GM19455 (cell line): ENCODE results near the gene GNA14.
"Not testable (repeated sequence)": the region's sequence is repeated elsewhere in the genome, so short reads cannot be mapped to it uniquely, and the experiment has no call there.

ENCODE experiments used
- ATAC-seq: cut with Tn5 transposase; IDR thresholded peaks from one replicate; pipeline ENCODE4 v1.9.1; 2021; ENCODE audit not compliant: unreplicated experiment

The GNA14 gene

GRCh38 chr9:77421506-77422265 is 226.4 kb downstream of the GNA14 start:
- ATAC-seq: no peak

GRCh38 chr9:77420641-77421040 is 227.5 kb downstream of the GNA14 start:
- ATAC-seq: no peak

- ATAC-seq: no peak
Measured at GRCh38 chr9:77418226-77418625, 229.9 kb downstream of the GNA14 start.

GRCh38 chr9:77417566-77417965 is 230.6 kb downstream of the GNA14 start:
- ATAC-seq: no peak

- not testable (repeated sequence) for ATAC-seq
Measured at GRCh38 chr9:77408521-77408920, 239.6 kb downstream of the GNA14 start.

- ATAC-seq: no peak
Measured at GRCh38 chr9:77403239-77403638, 244.9 kb downstream of the GNA14 start.

- no peak for ATAC-seq
Measured at GRCh38 chr9:77402286-77402685, 245.8 kb downstream of the GNA14 start.

GRCh38 chr9:77399964-77400363 is 248.2 kb downstream of the GNA14 start:
- no peak for ATAC-seq

- ATAC-seq: not testable (repeated sequence)
Measured at GRCh38 chr9:77398581-77398980, 249.5 kb downstream of the GNA14 start.

GRCh38 chr9:77392328-77392727 is 255.8 kb downstream of the GNA14 start:
- no peak for ATAC-seq

- ATAC-seq: no peak
Measured at GRCh38 chr9:77391834-77392233, 256.3 kb downstream of the GNA14 start.

- ATAC-seq: no peak
Measured at GRCh38 chr9:77386187-77386586, 261.9 kb downstream of the GNA14 start.

- no peak for ATAC-seq
Measured at GRCh38 chr9:77384406-77384805, 263.7 kb downstream of the GNA14 start.

GRCh38 chr9:77375956-77376532 is 272.1 kb downstream of the GNA14 start:
- ATAC-seq: no peak

- ATAC-seq: no peak
Measured at GRCh38 chr9:77374266-77374665, 273.9 kb downstream of the GNA14 start.
